HG03196 (cell line): ENCODE measurements around the gene MUCL1.
"Not testable (repeated sequence)": the region's sequence is repeated elsewhere in the genome, so short reads cannot be mapped to it uniquely, and the experiment has no call there.

Experiments
- ATAC-seq: cut with Tn5 transposase; IDR thresholded peaks from one replicate; pipeline ENCODE4 v1.9.1; 2021; ENCODE audit not compliant: unreplicated experiment

Gene MUCL1

GRCh38 chr12:54853933-54854538, at the start of gene MUCL1:
TSS of gene MUCL1 (plus strand) at chr12:54854516. CDS start at chr12:54854583, 67 bp downstream.
- ATAC-seq, result peak; percentile 94

- no peak for ATAC-seq
Observed at GRCh38 chr12:54821676-54822075, 32.6 kb upstream of the MUCL1 start.

- no peak for ATAC-seq
Observed at GRCh38 chr12:54824402-54824801, 29.9 kb upstream of the MUCL1 start.

- no peak for ATAC-seq
Observed at GRCh38 chr12:54829511-54829910, 24.8 kb upstream of the MUCL1 start.

- no peak for ATAC-seq
Observed at GRCh38 chr12:54830199-54830598, 24.1 kb upstream of the MUCL1 start.

- ATAC-seq, result no peak
Observed at GRCh38 chr12:54831631-54832030, 22.7 kb upstream of the MUCL1 start.

- no peak for ATAC-seq
Observed at GRCh38 chr12:54840244-54840865, 14.0 kb upstream of the MUCL1 start.

GRCh38 chr12:54857406-54857805, 3.1 kb downstream of the MUCL1 start:
- ATAC-seq, result no peak

GRCh38 chr12:54858562-54858961, 4.2 kb downstream of the MUCL1 start:
- no peak for ATAC-seq

- ATAC-seq, result no peak
Observed at GRCh38 chr12:54859502-54859901, 5.2 kb downstream of the MUCL1 start.

- ATAC-seq, result no peak
Observed at GRCh38 chr12:54861927-54862326, 7.6 kb downstream of the MUCL1 start.

GRCh38 chr12:54863948-54864618, 9.8 kb downstream of the MUCL1 start:
- ATAC-seq, result no peak

- ATAC-seq, result no peak
Observed at GRCh38 chr12:54865683-54866324, 11.5 kb downstream of the MUCL1 start.

GRCh38 chr12:54868690-54869089, 14.4 kb downstream of the MUCL1 start:
- ATAC-seq, result no peak

- no peak for ATAC-seq
Observed at GRCh38 chr12:54870048-54870447, 15.7 kb downstream of the MUCL1 start.

- ATAC-seq, result no peak
Observed at GRCh38 chr12:54870617-54871016, 16.3 kb downstream of the MUCL1 start.

GRCh38 chr12:54879150-54879549, 24.8 kb downstream of the MUCL1 start:
- no peak for ATAC-seq

GRCh38 chr12:54879579-54879978, 25.3 kb downstream of the MUCL1 start:
- no peak for ATAC-seq

GRCh38 chr12:54882079-54882478, 27.8 kb downstream of the MUCL1 start:
- ATAC-seq, result no peak

- ATAC-seq, result not testable (repeated sequence)
Observed at GRCh38 chr12:54882597-54882996, 28.3 kb downstream of the MUCL1 start.

- ATAC-seq, result not testable (repeated sequence)
Observed at GRCh38 chr12:54888428-54888827, 34.1 kb downstream of the MUCL1 start.

- no peak for ATAC-seq
Observed at GRCh38 chr12:54890339-54890738, 36.0 kb downstream of the MUCL1 start.
